Psoas muscle (tissue), 8 donors: ENCODE data around the gene PLEKHA6. TPM values are rescaled to one million over a fixed set of nuclear protein-coding genes. Genes with fewer than 3 reads are reported as not detected.

Source experiments
- ATAC-seq, 4 donors: fragments of 200-7000 bp; cut with Tn5 transposase; one replicate each; pipeline ENCODE4 v1.9.1; 2020; ENCODE audit warnings: moderate library complexity in 3 of 4, mild to moderate bottlenecking in 2 of 4
- DNase-seq, 2 donors: peaks; one replicate each; pipeline ENCODE4 v3.0.0-alpha.2; 2020
- H3K27ac ChIP-seq: fragments of 200-600 bp; one replicate; pipeline ENCODE4 v1.8.0; 2022
- H3K27me3 ChIP-seq, 3 donors: fragments of 200-600 bp in 1 of 3; one replicate each; pipeline versions ENCODE4 v1.6.1 to v1.8.0; 2013 to 2022; ENCODE audit warnings: low read length in 2 of 3, mild to moderate bottlenecking in 2 of 3, moderate library complexity in 1 of 3; ENCODE audit not compliant: insufficient read depth in 3 of 3
- H3K36me3 ChIP-seq, 2 donors: fragments of 200-600 bp in 1 of 2; one replicate each; pipeline versions ENCODE4 v1.6.1 to v1.8.0; 2013 to 2022; ENCODE audit warnings: low read depth in 1 of 2, mild to moderate bottlenecking in 1 of 2, moderate library complexity in 1 of 2; ENCODE audit not compliant: insufficient read depth in 1 of 2
- H3K4me1 ChIP-seq: fragments of 200-600 bp; one replicate; pipeline ENCODE4 v1.8.0; 2022
- H3K4me3 ChIP-seq: fragments of 200-600 bp; one replicate; pipeline ENCODE4 v1.8.0; 2022; ENCODE audit warnings: mild to moderate bottlenecking
- H3K9me3 ChIP-seq: fragments of 200-600 bp; one replicate; pipeline ENCODE4 v1.8.0; 2022
- WGBS, 3 donors: extraction: QIAGEN DNeasy Blood & Tissue Kit; methylation state at CpG; one replicate each; pipeline versions ENCODE4 v1.1.6 to v1.1.7; 2013; 5-methylcytosine and 5-hydroxymethylcytosine counted together
- intact Hi-C, 2 donors: fragments of 100-400 bp; cut with DNase I; formaldehyde crosslinking; loops; one replicate each; pipeline versions ENCODE4 v1.11.0 to v1.14.2; 2022
- polyA plus RNA-seq, 3 donors: library from polyadenylated mRNA; stranded (reverse); fragments of 200-250 nt; gene quantifications; one replicate each; pipeline ENCODE4 v1.2.3, GENCODE V29; 2013
- total RNA-seq, 4 donors: library from RNA; stranded (reverse); fragmentation: NEBNext Ultra II Directional in 2 of 4; extraction: Animal tissue kit (Norgen Biotek cat#: 25700) in 2 of 4; gene quantifications; one replicate each; pipeline versions ENCODE4 v1.2.1 to v1.2.4, GENCODE V29; 2021 to 2023
- TF ChIP-seq, protein P1 (sequence below): fragments of 200-600 bp; IDR thresholded peaks from one replicate; pipeline ENCODE4 v1.8.0; 2022; ENCODE audit warnings: antibody characterized with exemption
- donor health status: healthy with polysubstance abuse.
- donor health status: DM: no; HTN: no; CAD: no; lungs with moderate emphysema.
- donor health status: Bipolar disorder and iron deficiency.
- donor health status: healthy.
- donor health status: DM: yes; HTN: yes; CAD: no.
- donor health status: DM: no; HTN: no; CAD: no.
- donor health status: DM: no; HTN: no; CAD: no.
- donor health status: DM: yes; HTN: yes; CAD: no.

Gene PLEKHA6
- total and polyA plus RNA-seq, 7 donors: 0.92 to 7.1 (median 1.7) TPM

DNA sequence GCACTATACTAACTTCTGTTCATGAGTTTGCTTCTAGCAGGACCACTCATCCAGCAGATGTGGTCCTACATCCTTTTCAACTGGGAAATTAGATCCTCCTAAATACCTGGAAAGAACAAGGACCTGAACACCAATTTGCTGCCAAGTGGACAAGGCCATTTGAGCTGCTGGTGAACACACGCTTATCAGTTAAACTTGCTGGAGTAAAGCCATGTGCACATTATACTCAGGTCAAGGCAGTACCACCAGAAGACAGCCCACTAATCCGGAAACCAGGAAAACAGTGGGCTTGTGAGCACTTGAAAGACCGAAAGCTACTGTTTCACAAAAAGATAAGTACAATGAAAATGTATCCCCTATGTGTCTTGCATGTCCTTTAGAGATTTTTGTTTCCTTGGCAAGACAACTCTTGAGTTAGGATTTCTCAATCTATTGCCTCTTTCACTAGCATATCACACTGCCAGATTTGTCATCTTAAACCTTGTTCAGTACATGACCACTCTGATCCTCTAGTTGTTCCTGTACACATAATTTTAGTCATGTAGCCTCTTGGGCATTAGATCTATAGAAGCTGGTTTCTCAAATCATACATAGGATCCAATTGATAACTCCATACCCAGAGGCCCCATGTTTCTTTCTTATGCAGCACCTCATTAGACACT lies 189.1 kb downstream of the PLEKHA6 start:
- H3K27me3 ChIP-seq: peaks cover 0 to 3% (median 0%) of the 10 kb centered on the region in 3 donors
- DNase-seq (no peak), ATAC-seq (no peak)
- TF ChIP-seq, protein P1, sequence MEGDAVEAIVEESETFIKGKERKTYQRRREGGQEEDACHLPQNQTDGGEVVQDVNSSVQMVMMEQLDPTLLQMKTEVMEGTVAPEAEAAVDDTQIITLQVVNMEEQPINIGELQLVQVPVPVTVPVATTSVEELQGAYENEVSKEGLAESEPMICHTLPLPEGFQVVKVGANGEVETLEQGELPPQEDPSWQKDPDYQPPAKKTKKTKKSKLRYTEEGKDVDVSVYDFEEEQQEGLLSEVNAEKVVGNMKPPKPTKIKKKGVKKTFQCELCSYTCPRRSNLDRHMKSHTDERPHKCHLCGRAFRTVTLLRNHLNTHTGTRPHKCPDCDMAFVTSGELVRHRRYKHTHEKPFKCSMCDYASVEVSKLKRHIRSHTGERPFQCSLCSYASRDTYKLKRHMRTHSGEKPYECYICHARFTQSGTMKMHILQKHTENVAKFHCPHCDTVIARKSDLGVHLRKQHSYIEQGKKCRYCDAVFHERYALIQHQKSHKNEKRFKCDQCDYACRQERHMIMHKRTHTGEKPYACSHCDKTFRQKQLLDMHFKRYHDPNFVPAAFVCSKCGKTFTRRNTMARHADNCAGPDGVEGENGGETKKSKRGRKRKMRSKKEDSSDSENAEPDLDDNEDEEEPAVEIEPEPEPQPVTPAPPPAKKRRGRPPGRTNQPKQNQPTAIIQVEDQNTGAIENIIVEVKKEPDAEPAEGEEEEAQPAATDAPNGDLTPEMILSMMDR: no peak
- no peak overlapping the region for H3K4me3 ChIP-seq
- H3K36me3 ChIP-seq: no peaks in the 10 kb centered on the region
- 82 to 87% (median 87%) methylated on average over 3 of the region's 3 CpGs for WGBS, 3 donors
- no peaks in the 10 kb centered on the region for H3K9me3 ChIP-seq
- H3K4me1 ChIP-seq: no peaks in the 10 kb centered on the region
- no peak overlapping the region for H3K27ac ChIP-seq
- intact Hi-C loops: no loop called here

DNA sequence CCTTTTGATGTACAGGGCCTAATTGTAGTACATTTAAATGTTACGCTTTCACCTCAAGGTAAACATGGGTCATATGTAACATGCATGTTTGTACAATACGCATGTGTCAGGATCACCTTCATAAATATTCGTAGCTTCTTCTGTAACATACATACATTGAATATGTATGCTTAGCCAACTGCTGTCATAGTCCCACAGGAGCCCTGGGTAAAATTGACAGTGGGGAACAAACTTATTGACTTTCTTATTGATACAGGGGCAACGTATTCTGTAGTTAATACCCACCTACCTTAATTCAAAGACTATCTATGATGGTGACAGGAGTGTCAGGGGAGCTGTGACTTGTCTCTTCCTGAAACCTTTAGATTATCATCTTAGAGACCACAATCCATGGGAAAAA lies 189.9 kb downstream of the PLEKHA6 start:
- TF ChIP-seq, protein P1: no peak
- Histone ChIP-seq H3K36me3 (no peaks in the 10 kb centered on the region), H3K27ac (no peak overlapping the region), H3K27me3 (peaks cover 0 to 3% (median 0%) of the 10 kb centered on the region in 3 donors), H3K9me3 (no peaks in the 10 kb centered on the region), H3K4me1 (no peaks in the 10 kb centered on the region), H3K4me3 (no peak overlapping the region)
- DNase-seq: no peak
- WGBS, 3 donors: 80 to 90% (median 88%) methylated on average over 4 of the region's 4 CpGs
- ATAC-seq: no peak
- intact Hi-C loops: no loop called here

Other genes starting within 250 kb of the PLEKHA6 start
- 1 to 10 TPM in 2 of 4 donors, under 1 TPM in 2; 0.88 to 1.7 (median 1.0) TPM for gene ETNK2, start 207.9 kb downstream of the PLEKHA6 start, total RNA-seq
- 1 to 10 TPM in 2 of 3 donors, under 1 TPM in 1; 0.62 to 1.7 (median 1.3) TPM for gene ETNK2, start 207.9 kb downstream of the PLEKHA6 start, polyA plus RNA-seq
- not detected for gene REN, start 193.6 kb downstream of the PLEKHA6 start, total RNA-seq
- gene REN, start 193.6 kb downstream of the PLEKHA6 start, polyA plus RNA-seq: not detected
- not detected for gene KISS1, start 163.4 kb downstream of the PLEKHA6 start, total RNA-seq
- under 1 TPM in 1 of 3 donors, not detected in 2; 0.18 TPM for gene KISS1, start 163.4 kb downstream of the PLEKHA6 start, polyA plus RNA-seq
- not detected for gene GOLT1A, start 145.9 kb downstream of the PLEKHA6 start, total RNA-seq
- 1 to 10 TPM in 1 of 3 donors, under 1 TPM in 2; 0.30 to 7.1 (median 0.37) TPM for gene GOLT1A, start 145.9 kb downstream of the PLEKHA6 start, polyA plus RNA-seq
- gene PPP1R15B, start 51.9 kb upstream of the PLEKHA6 start, total RNA-seq: 10 to 100 TPM; 15.5 to 35.2 (median 26.0) TPM
- gene PPP1R15B, start 51.9 kb upstream of the PLEKHA6 start, polyA plus RNA-seq: 10 to 100 TPM; 12.2 to 23.9 (median 12.9) TPM
- gene PIK3C2B, start 134.9 kb upstream of the PLEKHA6 start, total RNA-seq: 10 to 100 TPM in 3 of 4 donors, 1 to 10 TPM in 1; 8.2 to 20.9 (median 13.9) TPM
- gene PIK3C2B, start 134.9 kb upstream of the PLEKHA6 start, polyA plus RNA-seq: 1 to 10 TPM; 1.9 to 3.9 (median 1.9) TPM
- 10 to 100 TPM; 33.4 to 67.0 (median 41.1) TPM for gene MDM4, start 156.5 kb upstream of the PLEKHA6 start, total RNA-seq
- gene MDM4, start 156.5 kb upstream of the PLEKHA6 start, polyA plus RNA-seq: 1 to 10 TPM; 5.0 to 8.3 (median 6.5) TPM